ENCODE results near the gene DNASE1L2.
"Not testable (repeated sequence)": the region's sequence is repeated elsewhere in the genome, so short reads cannot be mapped to it uniquely, and the experiment has no call there.

DNASE1L2 gene

DNA sequence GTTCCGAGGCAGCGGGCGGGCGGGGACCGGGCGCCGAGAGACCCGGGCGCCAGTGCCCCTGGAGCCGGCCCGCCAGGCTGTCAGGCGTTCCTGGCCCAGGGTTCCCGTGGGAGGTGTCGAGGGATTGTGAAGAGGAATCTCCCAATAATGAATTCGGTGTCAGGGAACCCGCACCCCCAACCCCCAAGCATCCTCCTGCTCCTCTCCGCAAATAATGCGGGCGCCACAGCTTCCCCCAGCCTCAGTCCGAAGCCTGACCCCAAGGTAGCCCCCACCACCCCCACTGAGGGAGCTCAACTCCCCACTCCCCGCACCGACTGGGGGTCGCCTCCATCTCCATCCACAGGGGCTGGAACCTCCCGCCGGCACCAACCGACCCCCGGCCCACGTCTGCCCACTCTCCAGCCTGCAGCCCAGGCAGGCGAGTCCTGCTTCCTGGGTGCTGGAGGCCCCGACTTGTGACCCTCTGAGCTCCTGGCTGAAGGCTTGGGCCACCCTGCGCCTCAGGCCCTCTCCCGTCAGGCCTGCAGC, 39.2 kb upstream of the DNASE1L2 start:
- in situ Hi-C loops (cut with MboI; ENCODE audit: low sequenced_read_pairs, unreplicated experiment), result no loop called here
- TF ChIP-seq, protein P1, sequence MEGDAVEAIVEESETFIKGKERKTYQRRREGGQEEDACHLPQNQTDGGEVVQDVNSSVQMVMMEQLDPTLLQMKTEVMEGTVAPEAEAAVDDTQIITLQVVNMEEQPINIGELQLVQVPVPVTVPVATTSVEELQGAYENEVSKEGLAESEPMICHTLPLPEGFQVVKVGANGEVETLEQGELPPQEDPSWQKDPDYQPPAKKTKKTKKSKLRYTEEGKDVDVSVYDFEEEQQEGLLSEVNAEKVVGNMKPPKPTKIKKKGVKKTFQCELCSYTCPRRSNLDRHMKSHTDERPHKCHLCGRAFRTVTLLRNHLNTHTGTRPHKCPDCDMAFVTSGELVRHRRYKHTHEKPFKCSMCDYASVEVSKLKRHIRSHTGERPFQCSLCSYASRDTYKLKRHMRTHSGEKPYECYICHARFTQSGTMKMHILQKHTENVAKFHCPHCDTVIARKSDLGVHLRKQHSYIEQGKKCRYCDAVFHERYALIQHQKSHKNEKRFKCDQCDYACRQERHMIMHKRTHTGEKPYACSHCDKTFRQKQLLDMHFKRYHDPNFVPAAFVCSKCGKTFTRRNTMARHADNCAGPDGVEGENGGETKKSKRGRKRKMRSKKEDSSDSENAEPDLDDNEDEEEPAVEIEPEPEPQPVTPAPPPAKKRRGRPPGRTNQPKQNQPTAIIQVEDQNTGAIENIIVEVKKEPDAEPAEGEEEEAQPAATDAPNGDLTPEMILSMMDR (IDR thresholded peaks at IDR 0.05; ENCODE audit: borderline replicate concordance, control extremely low read depth, extremely low read depth, insufficient read depth, missing control alignments), result no peak
- DNase-seq (ENCODE audit: low spot score), result no peak

DNA sequence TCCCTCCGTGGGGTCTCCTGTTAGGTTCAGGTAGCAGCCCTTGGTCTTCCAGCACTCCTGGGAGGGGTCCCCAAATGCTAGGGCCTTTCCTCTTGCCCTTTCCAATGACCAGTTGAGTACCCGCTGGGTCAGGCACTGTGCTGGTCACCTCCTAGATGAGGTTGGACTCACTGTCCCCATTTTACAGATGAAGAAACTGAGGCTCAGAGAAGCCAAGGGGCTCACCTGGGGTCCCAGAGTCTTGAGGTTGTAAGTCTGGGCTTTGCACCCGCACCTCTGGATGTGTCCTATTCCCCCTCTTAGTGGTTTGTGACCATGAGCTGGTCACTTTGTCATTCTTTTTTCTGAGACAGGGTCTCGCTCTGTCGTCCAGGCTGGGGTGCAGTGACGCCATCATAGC, 38.5 kb upstream of the DNASE1L2 start:
- no peak for DNase-seq (ENCODE audit: low spot score)
- in situ Hi-C loops (cut with MboI; ENCODE audit: low sequenced_read_pairs, unreplicated experiment), result no loop called here
- TF ChIP-seq, protein P1 (IDR thresholded peaks at IDR 0.05; ENCODE audit: borderline replicate concordance, control extremely low read depth, extremely low read depth, insufficient read depth, missing control alignments), result no peak

DNA sequence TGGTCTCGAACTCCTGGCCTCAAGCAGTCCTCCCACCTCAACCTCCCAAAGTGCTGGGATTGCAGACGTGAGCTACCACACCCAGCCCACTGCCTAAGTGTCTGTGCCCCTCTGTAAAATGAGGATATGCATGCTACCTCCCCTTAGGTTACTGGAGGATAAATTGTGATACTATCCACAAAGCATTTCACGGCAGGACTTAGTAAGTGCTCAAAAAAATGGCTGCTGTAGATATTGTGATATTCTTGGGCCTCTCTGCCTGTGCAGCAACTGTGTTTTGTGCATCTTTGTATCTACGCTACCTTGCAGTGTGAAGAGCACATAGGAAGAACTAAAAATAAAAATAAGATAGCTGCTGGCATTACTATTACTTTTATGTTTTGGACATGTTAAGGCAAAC, 38.0 kb upstream of the DNASE1L2 start:
- in situ Hi-C loops (cut with MboI; ENCODE audit: low sequenced_read_pairs, unreplicated experiment), result no loop called here
- TF ChIP-seq, protein P1 (IDR thresholded peaks at IDR 0.05; ENCODE audit: borderline replicate concordance, control extremely low read depth, extremely low read depth, insufficient read depth, missing control alignments), result no peak
- DNase-seq (ENCODE audit: low spot score), result no peak

DNA sequence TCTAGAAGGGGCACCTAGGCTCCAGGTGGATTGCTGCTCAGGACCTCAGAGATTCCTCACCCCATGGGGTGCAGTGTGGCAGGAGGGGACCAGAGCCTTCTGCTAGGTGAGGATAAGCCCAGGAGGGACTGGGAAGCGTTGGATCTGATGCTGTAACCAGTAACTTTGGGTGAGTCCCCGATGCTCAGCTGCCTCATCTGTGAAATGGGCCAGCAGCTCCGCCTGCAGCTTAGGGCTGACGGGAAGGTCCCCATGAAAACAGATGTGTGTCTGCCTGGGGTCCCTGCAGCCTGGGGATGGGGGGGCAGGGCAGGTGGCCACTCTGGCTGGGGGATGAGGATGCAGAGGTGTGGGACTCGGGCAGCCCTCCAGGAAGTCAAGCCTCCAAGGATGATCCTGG, 37.1 kb upstream of the DNASE1L2 start:
- TF ChIP-seq, protein P1 (IDR thresholded peaks at IDR 0.05; ENCODE audit: borderline replicate concordance, control extremely low read depth, extremely low read depth, insufficient read depth, missing control alignments), result no peak
- in situ Hi-C loops (cut with MboI; ENCODE audit: low sequenced_read_pairs, unreplicated experiment), result no loop called here
- DNase-seq (ENCODE audit: low spot score), result no peak

DNA sequence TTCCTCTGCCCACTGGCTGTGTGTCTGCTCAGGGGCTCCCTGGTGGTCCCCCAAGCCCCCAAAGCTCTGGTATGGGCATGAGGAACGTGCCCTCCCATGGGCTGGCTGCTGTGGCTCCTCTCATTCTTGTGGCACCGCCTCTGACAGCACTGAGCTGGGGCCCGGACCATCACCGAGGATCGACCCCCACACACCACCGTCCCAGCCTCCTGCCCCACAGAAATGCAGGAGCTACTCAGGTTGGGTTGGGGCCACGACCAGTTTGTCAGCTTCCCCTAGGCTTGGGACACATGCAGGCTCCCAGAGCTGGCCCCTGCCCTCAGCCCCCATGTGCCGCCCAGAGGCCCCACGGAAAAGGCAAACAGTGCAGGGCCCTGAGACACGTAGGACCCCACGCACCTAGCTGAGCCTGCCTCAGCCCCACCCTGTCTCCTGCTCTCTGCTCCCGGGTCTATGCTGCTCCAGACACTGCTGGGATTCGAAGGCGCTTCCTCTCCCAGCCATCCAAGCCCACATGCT, 36.6 kb upstream of the DNASE1L2 start:
- TF ChIP-seq, protein P1 (IDR thresholded peaks at IDR 0.05; ENCODE audit: borderline replicate concordance, control extremely low read depth, extremely low read depth, insufficient read depth, missing control alignments), result no peak
- no peak for DNase-seq (ENCODE audit: low spot score)
- in situ Hi-C loops (cut with MboI; ENCODE audit: low sequenced_read_pairs, unreplicated experiment), result no loop called here

DNA sequence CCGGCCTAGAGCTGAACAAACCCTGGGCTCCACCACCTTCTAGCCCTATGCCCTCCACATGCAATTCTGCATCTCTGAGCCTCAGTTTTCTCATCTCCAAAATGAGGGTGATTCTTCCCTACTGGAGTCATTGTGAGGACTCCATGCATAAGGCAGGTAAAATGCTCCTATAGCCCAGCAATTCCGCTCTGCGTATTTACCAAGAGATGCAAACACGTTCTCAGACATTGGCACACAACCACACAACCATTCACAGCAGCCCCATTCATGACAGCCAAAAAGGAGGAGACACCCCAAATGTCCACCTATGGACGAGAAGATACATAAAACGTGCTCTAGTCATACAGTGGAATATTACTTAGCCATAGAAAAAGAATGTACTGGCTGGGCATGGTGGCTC, 35.9 kb upstream of the DNASE1L2 start:
- TF ChIP-seq, protein P1 (IDR thresholded peaks at IDR 0.05; ENCODE audit: borderline replicate concordance, control extremely low read depth, extremely low read depth, insufficient read depth, missing control alignments), result no peak
- in situ Hi-C loops (cut with MboI; ENCODE audit: low sequenced_read_pairs, unreplicated experiment), result no loop called here
- DNase-seq (ENCODE audit: low spot score), result no peak

DNA sequence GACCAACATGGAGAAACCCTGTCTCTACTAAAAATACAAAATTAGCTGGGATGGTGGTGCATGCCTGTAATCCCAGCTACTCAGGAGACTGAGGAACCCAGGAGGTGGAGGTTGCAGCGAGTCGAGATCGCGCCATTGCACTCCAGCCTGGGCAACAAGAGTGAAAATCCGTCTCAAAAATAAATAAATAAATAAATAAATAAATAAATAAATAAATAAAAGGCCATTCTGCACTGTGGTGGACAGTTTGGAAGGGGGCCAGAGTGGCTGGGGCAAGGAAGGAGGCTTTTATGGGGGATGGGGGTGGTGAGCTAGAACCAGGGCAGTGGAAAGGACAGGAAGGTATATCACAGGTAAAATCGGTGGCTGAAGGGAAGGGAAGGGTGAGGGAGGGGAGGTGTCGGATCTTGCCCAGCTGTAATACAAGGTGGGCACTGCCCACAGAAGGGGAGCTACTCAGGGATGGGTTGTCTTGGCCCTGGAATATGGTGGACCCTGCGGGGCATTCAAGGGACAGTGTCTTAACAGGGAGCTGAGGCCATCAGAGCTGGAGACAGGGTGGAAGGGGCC, 33.0 kb upstream of the DNASE1L2 start:
- DNase-seq (ENCODE audit: low spot score); in situ Hi-C loops (cut with MboI; ENCODE audit: low sequenced_read_pairs, unreplicated experiment): not testable (repeated sequence)
